Prostate gland (tissue), 2 donors: ENCODE data around the gene IKZF1.

Experiments
- POLR2A ChIP-seq: fragments of 450-650 bp; IDR thresholded peaks from one replicate; pipeline ENCODE4 v1.6.1; 2016; ENCODE audit warnings: antibody characterized with exemption, mild to moderate bottlenecking
- TF ChIP-seq, protein P1 (sequence below), 4 experiments: fragments of 200-600 bp in 2 of 4; fragments of 450-650 bp in 2 of 4; sonication (generic) in 2 of 4; IDR thresholded peaks; 1 replicate in 3 of 4; 2 replicates in 1 of 4; pipeline ENCODE4 v1.5.1; 2016 to 2019; ENCODE audit warnings: antibody characterized with exemption in 4 of 4, mild to moderate bottlenecking in 2 of 4, moderate library complexity in 2 of 4

- TF ChIP-seq, protein P1, sequence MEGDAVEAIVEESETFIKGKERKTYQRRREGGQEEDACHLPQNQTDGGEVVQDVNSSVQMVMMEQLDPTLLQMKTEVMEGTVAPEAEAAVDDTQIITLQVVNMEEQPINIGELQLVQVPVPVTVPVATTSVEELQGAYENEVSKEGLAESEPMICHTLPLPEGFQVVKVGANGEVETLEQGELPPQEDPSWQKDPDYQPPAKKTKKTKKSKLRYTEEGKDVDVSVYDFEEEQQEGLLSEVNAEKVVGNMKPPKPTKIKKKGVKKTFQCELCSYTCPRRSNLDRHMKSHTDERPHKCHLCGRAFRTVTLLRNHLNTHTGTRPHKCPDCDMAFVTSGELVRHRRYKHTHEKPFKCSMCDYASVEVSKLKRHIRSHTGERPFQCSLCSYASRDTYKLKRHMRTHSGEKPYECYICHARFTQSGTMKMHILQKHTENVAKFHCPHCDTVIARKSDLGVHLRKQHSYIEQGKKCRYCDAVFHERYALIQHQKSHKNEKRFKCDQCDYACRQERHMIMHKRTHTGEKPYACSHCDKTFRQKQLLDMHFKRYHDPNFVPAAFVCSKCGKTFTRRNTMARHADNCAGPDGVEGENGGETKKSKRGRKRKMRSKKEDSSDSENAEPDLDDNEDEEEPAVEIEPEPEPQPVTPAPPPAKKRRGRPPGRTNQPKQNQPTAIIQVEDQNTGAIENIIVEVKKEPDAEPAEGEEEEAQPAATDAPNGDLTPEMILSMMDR (IDR thresholded peaks at IDR 0.05) = no peak
- TF ChIP-seq POLR2A = no peak
Observed at GRCh38 chr7:50312250-50313162, 8.0 kb downstream of the IKZF1 start.
